ACC112 (cell line): ENCODE measurements around the gene MYOM3.

ENCODE experiments used
- H2AFZ ChIP-seq: fragments of 200-600 bp; sonication (generic); one replicate; pipeline ENCODE4 v1.6.0; 2017; ENCODE audit warnings: antibody characterized with exemption, low read length; ENCODE audit not compliant: unreplicated experiment
- H3K27ac ChIP-seq: fragments of 200-600 bp; sonication (generic); 2 replicates; pipeline ENCODE4 v1.5.1; 2014; ENCODE audit warnings: low read depth, mild to moderate bottlenecking, antibody characterized with exemption, low read length, moderate library complexity
- H3K27me3 ChIP-seq: fragments of 200-600 bp; sonication (generic); 2 replicates; pipeline ENCODE4 v1.6.1; 2014; ENCODE audit warnings: mild to moderate bottlenecking, antibody characterized with exemption, low read length, moderate library complexity, mixed read lengths; ENCODE audit not compliant: insufficient read depth
- H3K36me3 ChIP-seq: fragments of 200-600 bp; sonication (generic); 2 replicates; pipeline ENCODE4 v1.6.1; 2016; ENCODE audit warnings: mild to moderate bottlenecking, antibody characterized with exemption, low read length, moderate library complexity, mixed read lengths; ENCODE audit not compliant: insufficient read depth
- H3K4me1 ChIP-seq: fragments of 200-600 bp; sonication (generic); one replicate; pipeline ENCODE4 v1.6.1; 2016; ENCODE audit warnings: low read length, mixed read lengths; ENCODE audit not compliant: insufficient read depth, unreplicated experiment, control insufficient read depth
- H3K4me3 ChIP-seq: fragments of 200-600 bp; sonication (generic); 2 replicates; pipeline ENCODE4 v1.5.1; 2014; ENCODE audit warnings: mild to moderate bottlenecking, low read depth, low read length
- H3K79me2 ChIP-seq: fragments of 200-600 bp; sonication (generic); one replicate; pipeline ENCODE4 v1.6.0; 2016; ENCODE audit warnings: low read length; ENCODE audit not compliant: control insufficient read depth, unreplicated experiment, insufficient read depth

MYOM3 gene

GRCh38 chr1:24096009-24096738, 15.8 kb downstream of the MYOM3 start:
- H3K27ac ChIP-seq, result no peak overlapping the region

DNA sequence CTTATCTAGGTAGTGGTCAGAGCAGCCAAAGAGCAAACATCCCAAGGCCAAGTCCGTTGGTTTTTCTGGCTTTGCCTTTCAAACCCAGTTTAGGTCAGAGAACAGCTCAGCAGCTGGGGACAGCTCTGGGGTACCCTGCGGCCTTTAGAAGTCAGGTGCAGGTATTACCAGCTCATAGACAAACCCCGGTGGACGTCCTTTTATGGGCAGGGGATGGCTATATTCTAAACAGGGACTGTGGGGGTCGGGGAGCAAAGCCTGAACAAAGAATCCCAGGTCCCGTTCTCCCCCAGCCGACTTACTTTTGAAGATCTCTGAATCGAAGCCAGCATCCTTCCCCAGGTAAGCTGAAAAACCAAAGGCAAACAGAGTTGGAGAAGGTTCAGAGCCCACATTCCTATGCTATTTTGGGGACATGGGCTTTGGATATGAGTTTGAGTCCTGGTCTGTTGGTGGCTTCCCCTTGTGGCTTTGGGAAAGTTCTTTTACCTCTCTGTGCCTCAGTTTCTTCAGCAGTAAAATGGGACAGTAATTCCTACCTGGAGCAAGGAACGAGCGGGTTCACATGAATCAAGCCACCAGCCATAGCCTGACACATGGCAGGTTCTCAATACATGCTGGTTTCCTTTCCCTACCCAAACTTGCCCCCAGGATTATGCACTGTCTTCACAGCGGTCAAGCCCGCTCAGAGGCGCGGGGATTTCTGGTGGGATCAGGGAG, 16.6 kb downstream of the MYOM3 start:
- Histone ChIP-seq H3K4me1 (no peaks in the 10 kb centered on the region), H2AFZ (no peak overlapping the region), H3K27ac (no peak overlapping the region), H3K36me3 (no peaks in the 10 kb centered on the region), H3K4me3 (no peak overlapping the region), H3K79me2 (no peaks in the 10 kb centered on the region), H3K27me3 (0 out of 2 replicates have a peak, but pooled peaks cover 5% of the 10 kb centered on the region)

More at GRCh38 chr1:24096009-24096738, 15.8 kb downstream of the MYOM3 start:
- H3K27me3 ChIP-seq, result 0 out of 2 replicates have a peak, but pooled peaks cover 5% of the 10 kb centered on the region
- H2AFZ ChIP-seq, result no peak overlapping the region
- H3K4me3 ChIP-seq, result no peak overlapping the region
- no peaks in the 10 kb centered on the region for H3K4me1 ChIP-seq
- no peaks in the 10 kb centered on the region for H3K79me2 ChIP-seq
- no peaks in the 10 kb centered on the region for H3K36me3 ChIP-seq

DNA sequence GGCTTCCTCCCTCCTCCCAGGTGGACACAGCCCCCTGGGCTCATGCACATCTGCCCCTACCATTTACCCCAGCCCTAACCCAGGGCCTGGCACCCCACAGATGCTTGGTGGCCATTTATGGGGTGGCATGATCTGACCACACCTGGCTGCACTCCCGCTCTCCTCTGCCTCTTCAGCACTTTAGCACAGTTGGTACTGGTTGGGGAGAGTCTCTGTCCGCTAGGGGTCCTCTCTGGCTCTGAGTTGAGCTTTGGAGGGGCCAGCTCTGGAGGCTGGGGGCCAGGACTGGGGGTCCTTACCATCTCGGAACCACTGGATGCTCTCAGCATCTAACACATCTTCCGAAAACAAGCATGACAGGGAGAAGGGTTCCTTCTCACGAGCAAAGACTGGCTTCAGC, 17.4 kb downstream of the MYOM3 start:
- 0 out of 2 replicates have a peak, but pooled peaks cover 5% of the 10 kb centered on the region for H3K27me3 ChIP-seq
- no peaks in the 10 kb centered on the region for H3K79me2 ChIP-seq
- H3K4me1 ChIP-seq, result no peaks in the 10 kb centered on the region
- no peak overlapping the region for H3K27ac ChIP-seq
- H2AFZ ChIP-seq, result no peak overlapping the region
- no peak overlapping the region for H3K4me3 ChIP-seq
- no peaks in the 10 kb centered on the region for H3K36me3 ChIP-seq

DNA sequence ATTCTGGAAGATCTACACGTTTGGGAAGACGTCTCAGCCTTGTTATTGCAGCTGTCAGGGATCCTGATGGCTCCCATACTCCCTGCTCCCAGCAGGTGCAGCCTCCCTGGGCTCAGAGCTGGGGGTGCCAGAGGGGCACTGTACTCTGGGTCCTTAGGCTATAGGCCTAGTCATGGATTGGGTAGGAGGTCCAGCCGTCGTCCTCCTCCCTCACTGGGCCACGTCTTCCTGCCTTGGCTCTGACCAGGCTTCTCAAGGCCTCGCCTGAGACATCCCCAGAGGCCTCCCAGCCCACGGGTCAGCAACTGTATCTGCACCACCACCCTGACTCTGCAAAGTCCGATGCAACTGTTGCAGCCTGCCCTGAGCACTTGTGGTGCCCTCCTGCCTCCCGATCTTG, 18.2 kb downstream of the MYOM3 start:
- no peaks in the 10 kb centered on the region for H3K36me3 ChIP-seq
- no peak overlapping the region for H2AFZ ChIP-seq
- 0 out of 2 replicates have a peak, but pooled peaks cover 5% of the 10 kb centered on the region for H3K27me3 ChIP-seq
- no peaks in the 10 kb centered on the region for H3K4me1 ChIP-seq
- no peak overlapping the region for H3K27ac ChIP-seq
- no peak overlapping the region for H3K4me3 ChIP-seq
- no peaks in the 10 kb centered on the region for H3K79me2 ChIP-seq

GRCh38 chr1:24092979-24093378, 19.0 kb downstream of the MYOM3 start:
- Histone ChIP-seq H3K27me3 (0 out of 2 replicates have a peak, but pooled peaks cover 5% of the 10 kb centered on the region), H3K79me2 (no peaks in the 10 kb centered on the region), H3K27ac (no peak overlapping the region), H3K4me3 (no peak overlapping the region), H2AFZ (no peak overlapping the region), H3K4me1 (no peaks in the 10 kb centered on the region), H3K36me3 (no peaks in the 10 kb centered on the region)

DNA sequence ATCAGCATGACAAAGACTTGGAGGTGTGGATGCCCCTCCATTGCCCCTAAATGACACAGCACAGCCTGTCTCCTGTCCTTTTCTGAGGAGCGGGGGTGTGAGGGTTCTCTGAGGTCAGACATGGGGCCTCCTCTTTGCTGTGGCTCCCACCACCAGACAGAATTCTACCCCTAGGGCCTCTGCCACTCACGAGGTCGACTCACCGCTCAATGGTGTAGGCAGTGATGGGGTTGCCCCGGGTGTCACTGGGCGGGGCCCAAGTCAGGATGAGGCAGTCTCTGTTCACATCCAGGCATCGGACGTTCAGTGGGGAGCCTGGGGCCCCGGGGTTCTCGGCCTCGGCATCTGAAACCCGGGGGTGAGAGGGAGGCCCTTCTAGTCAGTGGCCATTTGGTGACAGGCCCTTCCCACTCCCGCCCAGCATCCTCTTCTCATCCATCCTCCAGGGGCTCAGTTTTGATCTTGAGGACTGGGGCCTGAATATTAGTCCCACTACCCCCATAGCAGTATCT, 19.9 kb downstream of the MYOM3 start:
- Histone ChIP-seq H3K27ac (no peak overlapping the region), H2AFZ (no peak overlapping the region), H3K27me3 (0 out of 2 replicates have a peak, but pooled peaks cover 5% of the 10 kb centered on the region), H3K4me1 (no peaks in the 10 kb centered on the region), H3K4me3 (no peak overlapping the region), H3K79me2 (no peaks in the 10 kb centered on the region), H3K36me3 (no peaks in the 10 kb centered on the region)

DNA sequence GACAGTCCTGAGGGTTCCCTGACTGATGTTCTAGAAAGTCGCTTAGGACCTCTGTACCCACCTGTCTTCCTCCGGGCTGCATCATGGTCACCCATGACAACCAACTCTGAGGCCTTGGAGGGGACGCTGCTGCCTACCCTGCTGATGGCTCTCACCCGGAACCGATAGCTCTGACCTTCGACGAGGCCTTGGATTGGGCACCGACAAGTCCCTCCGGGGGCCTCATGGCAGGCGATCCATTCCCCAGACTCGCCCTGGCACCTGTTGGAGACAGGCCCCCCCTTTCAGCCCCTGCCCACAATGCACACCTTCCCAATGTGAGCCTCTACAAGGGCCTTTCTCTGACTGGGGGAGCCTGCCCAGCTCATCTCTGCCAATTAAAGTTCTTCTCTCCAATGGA, 21.2 kb downstream of the MYOM3 start:
- Histone ChIP-seq H3K4me3 (no peak overlapping the region), H3K4me1 (peaks cover 2% of the 10 kb centered on the region), H2AFZ (no peak overlapping the region), H3K27me3 (0 out of 2 replicates have a peak, but pooled peaks cover 5% of the 10 kb centered on the region), H3K79me2 (no peaks in the 10 kb centered on the region), H3K27ac (no peak overlapping the region), H3K36me3 (no peaks in the 10 kb centered on the region)

- Histone ChIP-seq H3K27ac (no peak overlapping the region), H3K4me1 (peaks cover 5% of the 10 kb centered on the region), H3K79me2 (no peaks in the 10 kb centered on the region), H3K4me3 (no peak overlapping the region), H3K36me3 (no peaks in the 10 kb centered on the region), H2AFZ (no peak overlapping the region), H3K27me3 (0 out of 2 replicates have a peak, but pooled peaks cover under 1% of the 10 kb centered on the region)
Observed at GRCh38 chr1:24089743-24090555, 22.0 kb downstream of the MYOM3 start.

- Histone ChIP-seq H2AFZ (no peak overlapping the region), H3K4me1 (peaks cover 5% of the 10 kb centered on the region), H3K79me2 (no peaks in the 10 kb centered on the region), H3K27ac (no peak overlapping the region), H3K36me3 (no peaks in the 10 kb centered on the region), H3K4me3 (no peak overlapping the region), H3K27me3 (no peaks in the 10 kb centered on the region)
Observed at GRCh38 chr1:24089027-24089742, 22.8 kb downstream of the MYOM3 start.

DNA sequence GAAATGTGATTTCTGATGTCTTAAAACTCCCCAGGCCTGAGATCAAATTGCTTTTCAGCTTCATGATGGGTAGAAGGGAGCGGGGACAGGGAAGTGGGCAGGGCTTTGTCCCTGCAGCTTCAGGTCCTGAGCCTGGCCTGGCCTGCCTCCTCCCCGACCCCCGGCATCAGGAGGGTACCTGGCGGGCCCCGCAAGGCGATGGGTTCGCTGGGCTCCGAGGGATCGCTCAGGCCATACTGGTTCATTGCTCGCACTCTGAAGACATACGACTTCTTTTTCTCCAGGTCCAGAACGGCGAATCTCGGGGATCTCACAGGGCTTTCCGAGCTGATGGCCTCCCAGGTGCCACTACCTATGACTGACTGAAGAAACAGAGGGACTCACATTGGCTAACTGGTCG, 25.5 kb downstream of the MYOM3 start:
- H2AFZ ChIP-seq, result no peak overlapping the region
- no peaks in the 10 kb centered on the region for H3K36me3 ChIP-seq
- peaks cover 5% of the 10 kb centered on the region for H3K4me1 ChIP-seq
- no peak overlapping the region for H3K27ac ChIP-seq
- H3K27me3 ChIP-seq, result no peaks in the 10 kb centered on the region
- H3K79me2 ChIP-seq, result no peaks in the 10 kb centered on the region
- no peak overlapping the region for H3K4me3 ChIP-seq
